HepG2 (cell line): ENCODE data around the gene XPO5. TPM values are rescaled to one million over a fixed set of nuclear protein-coding genes. Genes with fewer than 3 reads are reported as not detected.

Experiments used
- CEBPG ChIP-seq: IDR thresholded peaks from 2 replicates; pipeline ENCODE4 v1.6.1; 2016
- CERS6 ChIP-seq: sonication (generic); formaldehyde crosslinking; IDR thresholded peaks from 2 replicates; pipeline ENCODE4 v1.5.0; 2020; ENCODE audit warnings: missing genetic modification reagents
- HOXA7 ChIP-seq: sonication (generic); formaldehyde crosslinking; IDR thresholded peaks from 2 replicates; pipeline ENCODE4 v1.8.1; 2022; ENCODE audit warnings: mild to moderate bottlenecking, missing genetic modification reagents, moderate library complexity
- KDM6A ChIP-seq: IDR thresholded peaks from 2 replicates; pipeline ENCODE4 v1.6.1; 2016; ENCODE audit warnings: low read depth
- MAZ ChIP-seq, 2 experiments: sonication (generic) in 1 of 2; formaldehyde crosslinking in 1 of 2; IDR thresholded peaks; 2 replicates each; pipeline versions ENCODE4 v1.5.0 to v1.6.1; 2012 to 2020; ENCODE audit warnings: low read depth in 2 of 2, mild to moderate bottlenecking in 2 of 2, borderline replicate concordance in 1 of 2, improper control_type of control experiment in 1 of 2, low read length in 1 of 2, missing genetic modification reagents in 1 of 2, moderate library complexity in 1 of 2
- MEF2D ChIP-seq: sonication (generic); formaldehyde crosslinking; IDR thresholded peaks from 2 replicates; pipeline ENCODE4 v1.5.1; 2020; ENCODE audit warnings: mild to moderate bottlenecking, missing genetic modification reagents
- RBAK ChIP-seq: sonication (generic); formaldehyde crosslinking; IDR thresholded peaks from 2 replicates; pipeline ENCODE4 v1.5.1; 2020; ENCODE audit warnings: mild to moderate bottlenecking, missing genetic modification reagents
- SIN3A ChIP-seq: IDR thresholded peaks from 2 replicates; pipeline ENCODE4 v1.6.1; 2011; ENCODE audit warnings: low read depth, mild to moderate bottlenecking, control low read depth, low read length, borderline replicate concordance
- ZMAT5 ChIP-seq: sonication (generic); formaldehyde crosslinking; IDR thresholded peaks from 2 replicates; pipeline ENCODE4 v1.5.0; 2020; ENCODE audit warnings: mild to moderate bottlenecking, low read depth, missing genetic modification reagents, borderline replicate concordance
- ZNF343 ChIP-seq: sonication (generic); formaldehyde crosslinking; IDR thresholded peaks from 2 replicates; pipeline ENCODE4 v1.4.0; 2020; ENCODE audit warnings: mild to moderate bottlenecking, missing genetic modification reagents
- ZNF407 ChIP-seq: sonication (generic); formaldehyde crosslinking; IDR thresholded peaks from one replicate; pipeline ENCODE4 v1.5.1; 2020; ENCODE audit warnings: mild to moderate bottlenecking, missing genetic modification reagents; ENCODE audit errors: not compliant biosample characterization
- ZNF564 ChIP-seq: sonication (generic); formaldehyde crosslinking; IDR thresholded peaks from 2 replicates; pipeline ENCODE4 v1.8.1; 2023; ENCODE audit warnings: mild to moderate bottlenecking, missing genetic modification reagents
- ZNF629 ChIP-seq: sonication (generic); formaldehyde crosslinking; conservative IDR thresholded peaks from 2 replicates; pipeline ENCODE4 v1.5.0; 2020; ENCODE audit warnings: missing genetic modification reagents
- ZNF639 ChIP-seq: conservative IDR thresholded peaks from 2 replicates; pipeline ENCODE4 v1.6.1; 2018; ENCODE audit warnings: missing genetic modification reagents
- ZNF770 ChIP-seq: sonication (generic); formaldehyde crosslinking; IDR thresholded peaks from 2 replicates; pipeline ENCODE4 v1.5.0; 2020; ENCODE audit warnings: mild to moderate bottlenecking, missing genetic modification reagents
- polyA plus RNA-seq, 8 experiments: library from polyadenylated mRNA; depleted of rRNA in 3 of 8; stranded (reverse) in 7 of 8; unstranded in 1 of 8; fragments of >200 nt; fragmentation: Illumina TruSeq in 4 of 8; extraction: Trizol in 4 of 8; gene quantifications; 2 replicates each; pipeline versions ENCODE4 v1.2.1 to v1.2.3, GENCODE V29; 2011 to 2016; ENCODE audit warnings: low read depth in 4 of 8, missing spikeins in 1 of 8, mixed read lengths in 1 of 8; ENCODE audit not compliant: insufficient read depth in 1 of 8
- total RNA-seq, 5 experiments: library from RNA; depleted of rRNA; stranded (reverse); fragments of >200 nt; fragmentation: Illumina TruSeq; extraction: Trizol; gene quantifications; 2 replicates each; pipeline ENCODE4 v1.2.3, GENCODE V29; 2016; ENCODE audit warnings: low read depth in 1 of 5

The XPO5 gene
- total and polyA plus RNA-seq, 2 of the 13 experiments (the other 11 are each of a cell fraction or from before 2014, with no cell fraction given) = 52.2 to 68.0 TPM

GRCh38 chr6:43499028-43499815, 76.6 kb downstream of the XPO5 start (continued):
- no peak for TF ChIP-seq MAZ (IDR thresholded peaks at IDR 0.05; ENCODE audit: borderline replicate concordance, low read depth, low read length)
- no peak for TF ChIP-seq MAZ (CRISPR knock-in tag; IDR thresholded peaks at IDR 0.05; ENCODE audit: low read depth)
- 0 out of 2 replicates have a peak, but pooled peaks have one; percentile 33 for TF ChIP-seq MEF2D (CRISPR knock-in tag)
- TF ChIP-seq ZNF629 (CRISPR knock-in tag) = no peak
- no peak for TF ChIP-seq KDM6A
- peak; percentile 43 for TF ChIP-seq ZNF407 (CRISPR knock-in tag)
- no peak for TF ChIP-seq CERS6 (CRISPR knock-in tag)
- TF ChIP-seq CEBPG (CRISPR knock-in tag) = no peak
- no peak for TF ChIP-seq ZNF343 (CRISPR knock-in tag)
- TF ChIP-seq ZNF639 (CRISPR knock-in tag) = no peak
- TF ChIP-seq ZMAT5 = no peak
- TF ChIP-seq SIN3A = 0 out of 2 replicates have a peak, but pooled peaks have one; percentile 28
- no peak for TF ChIP-seq RBAK (CRISPR knock-in tag)
- TF ChIP-seq ZNF564 (CRISPR knock-in tag) = no peak
- no peak for TF ChIP-seq HOXA7 (CRISPR knock-in tag)
- TF ChIP-seq ZNF770 (CRISPR knock-in tag) = no peak
